Vagina (tissue), 2 donors: ENCODE data around the gene CASQ2.

Experiments
- POLR2A ChIP-seq, 2 donors: fragments of 450-650 bp; IDR thresholded peaks; one replicate each; pipeline ENCODE4 v1.6.1; 2017; ENCODE audit warnings: antibody characterized with exemption in 2 of 2, mild to moderate bottlenecking in 2 of 2, moderate library complexity in 2 of 2
- TF ChIP-seq, protein P1 (sequence below), 3 experiments: fragments of 450-650 bp in 2 of 3; fragments of 200-600 bp in 1 of 3; sonication (generic) in 1 of 3; IDR thresholded peaks; one replicate each; pipeline ENCODE4 v1.5.1; 2017 to 2019; ENCODE audit warnings: antibody characterized with exemption in 3 of 3, mild to moderate bottlenecking in 2 of 3, moderate library complexity in 2 of 3

DNA sequence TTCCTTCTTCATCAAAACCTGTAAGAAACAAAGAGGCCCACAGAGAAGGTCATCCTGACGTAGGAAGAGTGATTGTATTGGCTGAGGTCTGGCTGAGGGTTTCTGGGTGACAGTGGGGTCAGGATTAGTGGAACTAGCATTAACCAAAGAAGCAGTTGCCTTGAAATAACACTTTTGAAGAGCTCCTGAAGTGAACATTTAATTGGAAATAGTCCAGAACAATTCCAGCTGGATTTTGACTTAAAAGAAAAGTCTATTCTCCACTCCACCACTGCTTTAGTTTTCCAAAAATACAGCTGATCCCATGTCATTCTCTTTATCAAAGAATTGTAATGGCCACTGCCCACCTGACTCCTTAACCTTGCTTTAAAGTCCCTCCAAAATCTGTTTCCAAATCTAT is 27.7 kb downstream of the CASQ2 start:
- TF ChIP-seq, protein P1, sequence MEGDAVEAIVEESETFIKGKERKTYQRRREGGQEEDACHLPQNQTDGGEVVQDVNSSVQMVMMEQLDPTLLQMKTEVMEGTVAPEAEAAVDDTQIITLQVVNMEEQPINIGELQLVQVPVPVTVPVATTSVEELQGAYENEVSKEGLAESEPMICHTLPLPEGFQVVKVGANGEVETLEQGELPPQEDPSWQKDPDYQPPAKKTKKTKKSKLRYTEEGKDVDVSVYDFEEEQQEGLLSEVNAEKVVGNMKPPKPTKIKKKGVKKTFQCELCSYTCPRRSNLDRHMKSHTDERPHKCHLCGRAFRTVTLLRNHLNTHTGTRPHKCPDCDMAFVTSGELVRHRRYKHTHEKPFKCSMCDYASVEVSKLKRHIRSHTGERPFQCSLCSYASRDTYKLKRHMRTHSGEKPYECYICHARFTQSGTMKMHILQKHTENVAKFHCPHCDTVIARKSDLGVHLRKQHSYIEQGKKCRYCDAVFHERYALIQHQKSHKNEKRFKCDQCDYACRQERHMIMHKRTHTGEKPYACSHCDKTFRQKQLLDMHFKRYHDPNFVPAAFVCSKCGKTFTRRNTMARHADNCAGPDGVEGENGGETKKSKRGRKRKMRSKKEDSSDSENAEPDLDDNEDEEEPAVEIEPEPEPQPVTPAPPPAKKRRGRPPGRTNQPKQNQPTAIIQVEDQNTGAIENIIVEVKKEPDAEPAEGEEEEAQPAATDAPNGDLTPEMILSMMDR (IDR thresholded peaks at IDR 0.05): no peak
- no peak for TF ChIP-seq POLR2A (IDR thresholded peaks at IDR 0.05)
